Esophagus muscularis mucosa (tissue), 4 donors: Measurements from ENCODE around the gene FAM169A. TPM values are rescaled to one million over a fixed set of nuclear protein-coding genes. Genes with fewer than 3 reads are reported as not detected.
"Not testable (repeated sequence)": the region's sequence is repeated elsewhere in the genome, so short reads cannot be mapped to it uniquely, and the experiment has no call there.

Experiments used
- DNase-seq: peaks from one replicate; pipeline ENCODE4 v3.0.0-alpha.2; 2017; ENCODE audit errors: extremely low spot score
- H3K27ac ChIP-seq, 4 donors: fragments of 200-600 bp; sonication (generic); replicated peaks in 1 of 4; 1 replicate in 3 of 4; 2 replicates in 1 of 4; pipeline ENCODE4 v1.5.1; 2016 to 2019; ENCODE audit warnings: mild to moderate bottlenecking in 1 of 4
- H3K27me3 ChIP-seq, 4 donors: fragments of 200-600 bp; sonication (generic); one replicate each; pipeline versions ENCODE4 v1.5.1 to v1.6.0; 2016 to 2019
- H3K36me3 ChIP-seq, 4 donors: fragments of 200-600 bp; sonication (generic); one replicate each; pipeline ENCODE4 v1.5.1; 2016 to 2019
- H3K4me1 ChIP-seq, 4 donors: fragments of 200-600 bp; sonication (generic); one replicate each; pipeline ENCODE4 v1.5.1; 2016 to 2019
- H3K4me3 ChIP-seq, 4 donors: fragments of 200-600 bp; sonication (generic); 1 replicate in 2 of 4; 2 replicates in 2 of 4; pipeline ENCODE4 v1.5.1; 2016 to 2019; ENCODE audit warnings: mild to moderate bottlenecking in 4 of 4, moderate library complexity in 1 of 4
- H3K9me3 ChIP-seq, 4 donors: fragments of 200-600 bp; sonication (generic); 1 replicate in 3 of 4; 2 replicates in 1 of 4; pipeline ENCODE4 v1.5.1; 2016 to 2019
- CTCF ChIP-seq, 3 experiments: fragments of 200-600 bp in 2 of 3; fragments of 450-650 bp in 1 of 3; sonication (generic) in 2 of 3; IDR thresholded peaks; one replicate each; pipeline ENCODE4 v1.5.1; 2017 to 2019; ENCODE audit warnings: antibody characterized with exemption in 3 of 3, mild to moderate bottlenecking in 2 of 3, moderate library complexity in 1 of 3
- EP300 ChIP-seq: sonication (generic); formaldehyde crosslinking; IDR thresholded peaks from one replicate; pipeline ENCODE4 v1.6.1; 2017; ENCODE audit warnings: antibody characterized with exemption
- POLR2A ChIP-seq: fragments of 450-650 bp; IDR thresholded peaks from one replicate; pipeline ENCODE4 v1.6.1; 2017; ENCODE audit warnings: antibody characterized with exemption, moderate library complexity, mild to moderate bottlenecking, low read depth
- POLR2AphosphoS5 ChIP-seq, 2 donors: sonication (generic); formaldehyde crosslinking; IDR thresholded peaks; one replicate each; pipeline ENCODE4 v1.6.1; 2017; ENCODE audit warnings: antibody characterized with exemption in 2 of 2
- WGBS: methylation state at CpG from one replicate; pipeline ENCODE4 v1.1.5; 2018; 5-methylcytosine and 5-hydroxymethylcytosine counted together
- intact Hi-C: fragments of 100-400 bp; cut with DNase I; formaldehyde crosslinking; loops from one replicate; pipeline ENCODE4 v1.15.1; 2023
- small RNA-seq, 3 donors: library from RNA; depleted of rRNA; stranded (forward); fragments of <200 nt; gene quantifications; one replicate each; pipeline ENCODE3, GENCODE V24; 2016
- total RNA-seq, 4 donors: library from RNA; depleted of rRNA; stranded (reverse); fragments of >200 nt; gene quantifications; one replicate each; pipeline versions ENCODE4 v1.1.0 to v1.2.1, GENCODE V29; 2016

Gene FAM169A
- total RNA-seq, 4 donors from 2014 or later, result 0.80 to 2.1 (median 1.3) TPM

GRCh38 chr5:74761241-74761640 is 104.9 kb downstream of the FAM169A start:
- Histone ChIP-seq H3K4me3 (no peak overlapping the region), H3K9me3 (no peaks in the 10 kb centered on the region), H3K27me3 (no peaks in the 10 kb centered on the region), H3K36me3 (peaks cover 13 to 64% (median 46%) of the 10 kb centered on the region in 4 donors), H3K4me1 (peaks cover 15 to 30% (median 23%) of the 10 kb centered on the region in 4 donors), H3K27ac (no peak overlapping the region)
- no peak for DNase-seq
- WGBS, result 91% methylated on average over 1 of the region's 1 CpG
- intact Hi-C loops, result no loop called here
- TF ChIP-seq CTCF (IDR thresholded peaks at IDR 0.05) (no peak), POLR2AphosphoS5 (IDR thresholded peaks at IDR 0.05) (no peak), EP300 (no peak), POLR2A (no peak)

GRCh38 chr5:74748742-74749141 is 117.4 kb downstream of the FAM169A start:
- H3K4me3 ChIP-seq, H3K9me3 ChIP-seq, DNase-seq, H3K4me1 ChIP-seq, H3K27ac ChIP-seq, intact Hi-C loops, H3K27me3 ChIP-seq: not testable (repeated sequence)
- peaks cover 14 to 88% (median 58%) of the 10 kb centered on the region in 4 donors for H3K36me3 ChIP-seq
- WGBS, result 97% methylated on average over 4 of the region's 4 CpGs

- Histone ChIP-seq H3K36me3 (peaks cover 23 to 87% (median 67%) of the 10 kb centered on the region in 4 donors), H3K4me3 (no peak overlapping the region), H3K9me3 (no peaks in the 10 kb centered on the region), H3K27ac (no peak overlapping the region), H3K4me1 (no peaks in the 10 kb centered on the region), H3K27me3 (no peaks in the 10 kb centered on the region)
- intact Hi-C loops, result no loop called here
- WGBS, result 94% methylated on average over 4 of the region's 4 CpGs
- DNase-seq, result no peak
- TF ChIP-seq EP300 (no peak), POLR2A (no peak), CTCF (IDR thresholded peaks at IDR 0.05) (no peak), POLR2AphosphoS5 (IDR thresholded peaks at IDR 0.05) (no peak)
Measured at GRCh38 chr5:74738406-74738805, 127.8 kb downstream of the FAM169A start.

GRCh38 chr5:74736759-74737158 is 129.4 kb downstream of the FAM169A start:
- Histone ChIP-seq H3K27me3 (no peaks in the 10 kb centered on the region), H3K4me1 (no peaks in the 10 kb centered on the region), H3K27ac (no peak overlapping the region), H3K9me3 (no peaks in the 10 kb centered on the region), H3K4me3 (no peak overlapping the region), H3K36me3 (peaks cover 23 to 87% (median 67%) of the 10 kb centered on the region in 4 donors)
- intact Hi-C loops, result no loop called here
- DNase-seq, result no peak
- TF ChIP-seq CTCF (IDR thresholded peaks at IDR 0.05) (no peak), POLR2AphosphoS5 (IDR thresholded peaks at IDR 0.05) (no peak), POLR2A (no peak), EP300 (no peak)
- 86% methylated on average over 6 of the region's 6 CpGs for WGBS

Small RNA genes lying within 50 kb of the gene (small RNA-seq; reads per million reads assigned to genes)
- 0 reads per million in 3 donors for gene RF00561

Other genes starting within 250 kb of the FAM169A start
- 10 to 100 TPM in 3 of 4 donors, 1 to 10 TPM in 1; 8.9 to 23.7 (median 13.1) TPM for gene ENC1, start 225.7 kb downstream of the FAM169A start, total RNA-seq
- gene HEXB, start 181.2 kb downstream of the FAM169A start, total RNA-seq, result 100 to 1,000 TPM; 101 to 128 (median 113) TPM
- 10 to 100 TPM; 12.9 to 17.0 (median 14.5) TPM for gene GFM2, start 99.3 kb downstream of the FAM169A start, total RNA-seq
- gene NSA2, start 99.1 kb downstream of the FAM169A start, total RNA-seq, result 100 to 1,000 TPM in 3 of 4 donors, 10 to 100 TPM in 1; 85.2 to 120 (median 110) TPM
- 1 to 10 TPM; 3.6 to 7.8 (median 4.9) TPM for gene GCNT4, start 186.2 kb upstream of the FAM169A start, total RNA-seq